HG03378 (cell line): ENCODE data around the gene CCL27.

ENCODE experiments used
- ATAC-seq: cut with Tn5 transposase; IDR thresholded peaks from one replicate; pipeline ENCODE4 v1.9.1; 2021; ENCODE audit warnings: mild to moderate bottlenecking, moderate library complexity; ENCODE audit not compliant: unreplicated experiment

Gene CCL27

DNA sequence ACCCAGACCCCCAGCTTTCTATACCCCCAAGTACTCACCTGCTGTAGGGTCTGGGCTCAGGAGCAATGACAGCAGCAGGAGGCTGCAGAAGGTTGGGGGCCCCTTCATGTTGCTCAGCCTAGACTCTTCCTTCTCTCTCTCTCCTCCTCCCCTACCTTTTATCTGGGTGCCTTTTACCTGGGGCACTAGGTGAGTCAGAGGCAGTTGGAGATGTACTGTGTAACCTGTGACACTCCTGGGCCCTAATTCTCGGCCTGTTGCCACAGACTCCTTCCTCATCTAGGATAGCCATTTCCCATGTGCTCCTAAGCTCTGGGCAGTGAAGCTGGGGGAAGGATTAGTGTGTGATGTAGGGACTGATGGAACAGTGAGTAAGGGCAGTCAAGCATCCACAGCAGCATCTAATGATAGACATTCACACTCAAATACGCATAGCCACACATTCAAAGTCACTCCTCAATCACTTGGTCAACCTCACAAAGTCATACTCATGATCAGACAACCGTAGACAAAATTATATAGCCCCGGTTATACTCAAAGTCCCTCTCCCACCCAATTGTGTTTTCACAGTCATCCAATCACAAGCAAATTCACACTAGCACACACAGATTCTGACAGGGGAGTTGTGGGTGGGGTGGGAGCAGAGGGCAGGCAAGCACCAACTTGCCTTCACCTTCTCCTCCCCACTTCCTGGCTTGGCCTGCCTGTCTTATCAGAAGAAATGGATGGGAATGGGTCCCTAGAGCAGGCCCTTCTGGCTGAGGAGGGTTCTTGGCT, at the start of gene CCL27:
Gene CCL27, minus strand, starts transcription at position 132 of the 777 bp plus-strand sequence. Its CDS starts 24 bp downstream, at position 108.
- no peak for ATAC-seq

DNA sequence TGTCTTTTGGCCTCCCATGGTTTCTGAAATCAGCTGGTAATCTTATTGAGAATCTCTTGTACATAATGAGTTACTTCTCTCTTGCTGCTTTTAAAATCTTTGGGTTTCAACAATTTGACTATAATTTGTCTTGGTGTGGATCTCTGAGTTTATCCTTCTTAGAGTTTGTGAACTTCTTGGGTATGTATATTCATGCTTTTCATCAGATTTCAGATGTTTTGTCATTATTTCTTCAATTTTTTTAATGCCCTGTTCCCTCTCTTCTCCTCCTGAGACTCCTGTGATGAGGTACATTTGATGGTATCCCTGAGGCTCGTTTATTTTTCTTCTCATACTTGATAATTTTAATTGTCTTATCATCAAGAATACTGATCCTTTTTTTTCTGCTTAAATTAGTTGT, 49.7 kb upstream of the CCL27 start:
- ATAC-seq = no peak

DNA sequence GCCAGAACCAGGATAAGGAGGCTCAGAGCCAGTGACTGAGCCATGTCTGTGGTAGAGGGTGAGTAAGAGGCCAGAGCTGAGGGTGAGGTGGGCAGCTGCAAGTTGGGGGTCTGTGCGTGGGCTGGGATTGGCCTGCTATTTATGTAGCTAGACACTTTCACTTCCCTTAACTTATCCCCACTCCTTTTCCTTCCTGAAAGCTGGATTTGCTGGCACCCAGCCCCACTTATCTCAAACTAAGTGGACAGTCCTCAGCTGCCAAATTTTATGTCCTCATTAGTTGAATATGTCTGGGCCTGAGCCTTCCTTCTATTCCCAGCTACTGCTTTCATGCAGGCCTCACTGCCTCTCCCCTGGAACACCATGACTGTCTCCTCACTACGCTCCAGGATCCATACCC, 47.6 kb upstream of the CCL27 start, which contains the start of gene CCL21:
Gene CCL21, minus strand, starts transcription at position 114 of the 400 bp plus-strand sequence. Its CDS starts 70 bp downstream, at position 44.
- ATAC-seq = no peak

- no peak for ATAC-seq
These were observed 46.9 kb upstream of the CCL27 start for GRCh38 chr9:34709196-34709978.

DNA sequence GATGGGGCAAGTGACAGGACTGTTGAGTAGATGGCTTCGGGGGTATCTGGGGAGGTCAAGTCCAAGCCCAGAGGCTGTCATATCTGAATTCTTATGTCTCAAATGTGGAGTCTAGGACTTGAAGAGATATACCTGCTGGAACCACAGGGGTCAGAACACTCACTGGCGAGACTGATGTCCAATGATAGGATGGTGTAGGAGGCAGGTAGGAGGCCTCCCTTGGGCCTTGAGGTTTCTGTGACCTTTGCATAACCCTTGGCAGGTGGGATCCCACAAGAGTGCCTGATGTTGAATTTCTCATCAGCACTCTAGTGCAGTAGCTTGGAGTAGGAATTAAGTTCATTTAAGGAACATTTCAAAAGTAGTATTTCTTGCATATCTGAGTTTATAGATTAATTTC, 44.7 kb upstream of the CCL27 start:
- no peak for ATAC-seq

GRCh38 chr9:34701769-34702736, 39.6 kb upstream of the CCL27 start:
- no peak for ATAC-seq

- ATAC-seq = no peak
These were observed 38.7 kb upstream of the CCL27 start for GRCh38 chr9:34701023-34701768.

DNA sequence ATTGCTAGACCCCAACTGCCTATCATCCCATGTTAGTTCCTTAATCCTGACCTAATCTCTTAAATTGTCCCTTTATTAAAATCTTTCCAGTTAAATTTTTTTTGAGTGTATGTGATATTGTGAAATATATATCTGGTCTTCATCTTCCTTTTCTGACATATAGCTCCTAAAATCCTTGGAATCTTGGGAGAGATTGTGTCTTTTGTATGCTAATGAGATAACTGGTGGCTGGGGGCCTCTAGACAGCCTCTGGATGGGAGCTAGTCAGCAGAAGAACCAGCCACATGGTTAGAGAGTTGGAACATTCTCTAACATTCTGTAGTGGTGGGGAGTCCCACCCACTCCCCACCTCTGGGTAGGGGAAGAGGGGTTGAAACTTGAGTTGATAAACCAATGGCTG, 32.4 kb upstream of the CCL27 start:
- ATAC-seq = no peak

DNA sequence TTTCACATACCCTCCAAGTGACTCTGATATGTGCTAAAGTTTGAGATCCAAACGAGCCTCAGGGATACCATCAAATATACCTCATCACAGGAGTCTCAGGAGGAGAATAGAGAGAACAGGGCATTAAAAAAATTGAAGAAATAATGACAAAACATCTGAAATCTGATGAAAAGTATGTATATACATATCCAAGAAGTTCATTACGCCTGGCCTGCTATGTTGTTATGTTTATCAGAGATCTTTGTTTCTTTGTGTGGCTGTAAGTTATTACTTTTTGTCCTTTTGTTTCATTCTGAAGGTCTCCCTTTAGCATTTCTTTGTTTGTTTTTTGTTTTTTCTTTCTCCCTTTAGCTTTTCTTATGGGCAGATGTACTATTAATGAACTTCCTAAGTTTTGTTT, 31.1 kb upstream of the CCL27 start:
- no peak for ATAC-seq

GRCh38 chr9:34691936-34692315, 29.5 kb upstream of the CCL27 start:
- ATAC-seq = no peak

- ATAC-seq = no peak
These were observed 28.8 kb upstream of the CCL27 start, which contains the start of gene CCL19 for GRCh38 chr9:34690983-34691935. Gene CCL19, minus strand, starts transcription at chr9:34691276. Its CDS starts 137 bp downstream, at chr9:34691139.

DNA sequence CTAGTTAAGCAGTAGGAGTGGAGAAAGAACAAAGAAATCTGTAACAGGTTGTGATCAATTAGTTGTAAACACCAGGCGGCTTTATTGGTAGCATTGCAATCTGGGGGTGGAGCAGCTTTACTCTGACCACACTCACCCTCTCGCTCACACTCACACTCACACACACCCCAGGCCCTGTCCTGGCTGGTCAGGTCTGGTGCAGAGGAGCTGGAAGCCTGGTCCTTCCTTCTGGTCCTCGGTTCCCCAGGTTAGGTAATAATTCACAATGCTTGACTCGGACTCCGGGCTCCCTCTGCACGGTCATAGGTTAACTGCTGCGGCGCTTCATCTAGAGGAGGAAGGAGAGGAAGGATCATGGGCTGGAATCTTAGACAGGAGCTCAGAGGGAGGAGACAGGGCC, 27.1 kb upstream of the CCL27 start:
- no peak for ATAC-seq

DNA sequence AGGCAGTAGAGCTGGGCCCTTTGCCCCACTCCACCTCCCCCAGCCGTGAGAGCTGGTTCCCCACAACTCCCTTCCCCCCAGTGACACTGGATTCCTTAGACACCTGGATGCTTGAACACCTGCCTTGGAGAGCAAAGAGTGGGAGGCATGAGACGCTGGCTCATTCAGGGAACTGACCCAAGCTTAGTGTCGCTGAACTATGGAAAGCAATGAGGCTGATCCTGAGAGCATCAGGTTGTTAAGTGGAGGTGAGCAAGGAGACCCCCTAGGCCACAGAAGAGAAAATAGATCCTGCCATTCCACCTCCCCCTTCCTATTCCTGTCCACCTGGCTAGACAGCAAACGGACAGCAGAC, 26.6 kb upstream of the CCL27 start:
- ATAC-seq = no peak

GRCh38 chr9:34688329-34689115, 26.1 kb upstream of the CCL27 start:
- ATAC-seq = no peak

DNA sequence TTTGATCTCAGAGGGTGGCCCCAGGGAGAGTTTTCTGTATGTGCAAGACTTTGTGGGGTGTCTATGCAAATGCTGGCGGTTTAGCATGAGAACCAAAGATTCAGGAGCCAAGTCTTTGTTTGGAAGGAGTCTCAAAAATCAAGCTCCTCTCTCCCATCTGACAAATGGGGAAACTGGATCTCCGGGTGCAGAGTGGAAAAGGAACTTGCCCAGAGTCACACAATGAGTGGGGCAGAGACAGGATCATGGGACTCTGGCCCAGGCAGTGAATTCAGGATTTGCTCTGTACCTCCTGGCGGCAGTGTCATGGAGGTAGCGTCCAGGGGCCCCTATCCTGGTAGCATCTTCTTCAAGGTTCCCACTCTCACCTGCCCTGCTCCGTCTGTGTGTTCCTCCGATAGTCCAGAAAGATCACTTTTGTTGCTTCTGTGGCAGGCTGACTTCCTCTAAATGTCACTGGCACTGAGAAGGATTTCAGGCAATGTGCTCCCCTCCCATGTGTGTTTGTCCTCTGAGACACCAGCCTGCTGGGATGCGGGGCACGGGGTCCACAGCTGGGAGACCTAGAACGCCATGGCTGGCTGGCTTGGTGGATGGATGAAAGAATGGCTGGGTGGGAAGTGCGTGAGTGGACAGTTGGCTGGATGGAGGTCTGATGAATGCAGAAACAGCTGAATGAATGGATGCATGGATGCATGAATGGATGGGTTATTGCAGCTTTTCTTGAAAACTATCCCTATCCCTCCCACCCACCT, 25.0 kb upstream of the CCL27 start:
- ATAC-seq = no peak

DNA sequence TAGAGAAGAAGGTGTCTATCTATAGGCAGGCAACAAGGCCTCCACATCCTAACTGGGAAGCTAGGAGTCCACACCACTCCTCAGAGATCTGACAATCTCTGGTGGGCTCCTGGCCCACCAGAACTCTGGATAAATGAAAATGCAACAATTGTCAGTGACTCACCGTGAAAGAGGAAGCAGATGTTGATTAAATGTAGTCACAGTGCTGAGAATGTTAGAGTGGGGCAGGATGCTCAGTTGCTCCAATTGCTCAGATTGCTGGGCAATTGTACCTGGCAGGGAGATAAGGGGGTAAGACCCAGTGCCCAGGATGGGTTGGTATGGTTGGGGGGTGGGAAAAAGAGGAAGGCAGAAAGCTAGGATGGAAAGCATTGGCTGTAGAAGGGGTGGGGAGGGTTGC, 24.3 kb upstream of the CCL27 start:
- no peak for ATAC-seq

- no peak for ATAC-seq
These were observed 23.8 kb upstream of the CCL27 start for GRCh38 chr9:34686231-34686630.

GRCh38 chr9:34685591-34685990, 23.1 kb upstream of the CCL27 start:
- no peak for ATAC-seq
